GM18870 (cell line): ENCODE measurements around the gene RPP38.
A peak's percentile ranks its signal among the peaks of the same experiment; 100 is the strongest.

Experiments used
- ATAC-seq: cut with Tn5 transposase; IDR thresholded peaks from one replicate; pipeline ENCODE4 v1.9.1; 2021; ENCODE audit warnings: moderate library complexity; ENCODE audit not compliant: unreplicated experiment

The RPP38 gene

GRCh38 chr10:15106352-15107013 is 9.3 kb downstream of the RPP38 start:
- peak; percentile 52 for ATAC-seq

DNA sequence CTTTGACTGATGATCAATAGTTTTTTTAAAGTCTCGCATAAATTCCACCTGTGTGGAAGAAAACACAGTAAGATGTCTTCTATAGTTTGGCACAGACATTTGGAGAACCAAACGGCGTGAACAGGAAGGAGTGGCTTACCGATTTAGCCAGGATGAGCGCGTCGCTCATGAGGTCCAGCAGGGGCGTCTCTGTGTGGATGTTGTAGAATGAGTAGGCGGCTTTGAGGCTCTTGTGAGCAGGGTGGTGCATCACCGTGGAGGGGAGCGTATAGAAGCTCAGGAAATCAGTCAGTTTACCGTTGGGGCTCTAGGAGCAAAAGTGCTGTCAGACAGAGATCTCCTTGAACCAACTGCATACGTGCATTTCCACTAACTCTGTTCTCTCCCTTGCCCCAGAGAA is 15.5 kb downstream of the RPP38 start:
- ATAC-seq: no peak

- no peak for ATAC-seq
Measured at GRCh38 chr10:15113766-15114165, 16.6 kb downstream of the RPP38 start.

- ATAC-seq: no peak
Measured at GRCh38 chr10:15116225-15116624, 19.1 kb downstream of the RPP38 start.

DNA sequence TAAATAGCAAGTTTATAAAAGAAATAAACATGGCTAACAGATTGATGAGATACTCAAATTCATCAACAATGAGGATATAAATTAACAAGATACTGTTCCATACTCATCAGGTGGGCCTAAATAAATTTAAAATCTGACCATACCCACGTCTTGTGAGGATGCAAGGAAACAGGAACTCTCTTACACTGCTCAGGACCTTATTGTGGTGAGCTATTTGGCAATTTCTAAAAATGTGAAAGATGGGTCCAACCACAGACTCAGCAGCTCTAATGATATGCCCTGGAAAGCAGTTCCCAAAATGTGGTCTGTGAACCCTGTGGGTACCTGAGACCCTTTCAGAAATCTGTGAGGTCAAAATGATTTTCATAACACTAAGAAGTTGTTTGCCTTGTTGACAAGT is 21.5 kb downstream of the RPP38 start:
- no peak for ATAC-seq

DNA sequence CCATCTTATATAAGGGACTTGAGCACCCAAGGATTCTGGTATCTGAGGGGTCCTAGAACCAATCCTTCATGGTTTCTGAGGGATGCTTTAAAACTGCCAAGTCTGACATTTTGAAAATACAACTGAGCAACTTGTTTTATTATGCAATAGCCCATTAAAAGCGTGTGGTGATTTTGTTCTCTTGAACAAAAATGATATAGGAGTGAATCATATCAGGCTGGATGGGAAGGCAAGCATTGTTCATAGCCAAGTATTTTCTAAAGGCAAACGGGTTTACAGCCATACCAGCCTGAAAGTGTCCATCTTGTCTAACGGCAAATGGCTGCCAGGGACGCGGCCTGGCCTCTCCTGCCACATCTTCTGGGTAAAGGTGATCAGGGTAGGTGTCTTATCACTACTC is 23.4 kb downstream of the RPP38 start:
- ATAC-seq: no peak

- ATAC-seq: no peak
Measured at GRCh38 chr10:15121707-15122106, 24.6 kb downstream of the RPP38 start.

- ATAC-seq: peak; percentile 91
Measured at GRCh38 chr10:15122477-15123030, 25.4 kb downstream of the RPP38 start.

DNA sequence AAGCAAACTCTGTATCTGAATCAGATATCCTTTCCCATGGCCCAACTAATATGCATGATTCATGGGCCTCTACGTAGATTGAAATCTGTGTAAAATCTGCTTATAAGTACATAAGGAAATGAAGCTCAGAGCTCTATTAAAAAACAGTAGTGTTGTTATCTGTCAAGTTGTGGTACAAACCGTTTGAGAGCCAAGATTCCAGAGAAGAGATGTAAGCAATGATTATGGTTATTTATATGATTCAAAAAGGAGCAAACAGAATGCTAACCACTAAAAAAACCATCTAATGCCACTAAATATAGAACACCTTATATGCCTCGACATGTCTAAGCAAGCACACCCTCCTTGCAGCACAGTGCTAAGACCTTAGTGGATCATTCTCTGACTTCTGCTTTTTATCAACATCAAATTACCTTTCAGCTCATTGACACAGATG is 26.6 kb downstream of the RPP38 start:
- no peak for ATAC-seq

DNA sequence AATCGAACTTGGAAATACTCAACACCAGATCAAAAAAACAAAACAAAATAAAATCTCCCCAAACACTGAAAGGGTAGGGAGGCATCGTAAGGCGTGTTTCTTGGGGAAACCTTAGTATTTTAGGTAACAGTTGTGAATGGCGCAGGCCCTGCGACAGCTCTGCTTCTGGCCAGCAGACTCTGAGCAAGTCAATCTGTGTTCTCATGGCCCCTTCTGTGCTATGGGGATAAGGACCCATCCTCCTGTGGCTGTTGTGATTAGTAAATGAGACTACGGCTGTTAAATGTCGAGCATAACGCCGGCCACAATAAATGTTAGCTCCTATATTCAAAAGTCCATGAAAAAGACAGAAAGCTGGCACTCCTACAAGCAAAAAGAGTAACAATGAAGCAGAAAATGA is 27.0 kb downstream of the RPP38 start:
- ATAC-seq: no peak

DNA sequence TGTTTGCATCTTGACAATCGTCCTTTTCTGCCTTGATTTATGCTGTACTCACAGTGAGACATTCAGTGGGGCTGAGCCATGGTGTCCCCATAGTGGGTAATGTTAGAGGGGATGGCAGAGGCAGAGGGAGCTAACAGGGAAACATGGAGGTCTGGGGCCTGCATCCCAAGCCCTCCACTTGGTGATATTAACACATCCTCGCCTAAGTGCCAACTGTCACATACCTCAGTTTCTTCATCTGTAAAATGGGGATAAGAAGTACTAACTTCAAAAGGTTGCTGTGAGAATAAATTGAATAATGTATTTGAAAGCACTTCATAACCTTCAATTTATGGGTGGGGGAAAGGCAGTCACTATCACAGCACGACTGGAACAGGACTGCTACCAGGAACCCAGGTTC is 27.8 kb downstream of the RPP38 start:
- ATAC-seq: no peak

- no peak for ATAC-seq
Measured at GRCh38 chr10:15131330-15131729, 34.2 kb downstream of the RPP38 start.

DNA sequence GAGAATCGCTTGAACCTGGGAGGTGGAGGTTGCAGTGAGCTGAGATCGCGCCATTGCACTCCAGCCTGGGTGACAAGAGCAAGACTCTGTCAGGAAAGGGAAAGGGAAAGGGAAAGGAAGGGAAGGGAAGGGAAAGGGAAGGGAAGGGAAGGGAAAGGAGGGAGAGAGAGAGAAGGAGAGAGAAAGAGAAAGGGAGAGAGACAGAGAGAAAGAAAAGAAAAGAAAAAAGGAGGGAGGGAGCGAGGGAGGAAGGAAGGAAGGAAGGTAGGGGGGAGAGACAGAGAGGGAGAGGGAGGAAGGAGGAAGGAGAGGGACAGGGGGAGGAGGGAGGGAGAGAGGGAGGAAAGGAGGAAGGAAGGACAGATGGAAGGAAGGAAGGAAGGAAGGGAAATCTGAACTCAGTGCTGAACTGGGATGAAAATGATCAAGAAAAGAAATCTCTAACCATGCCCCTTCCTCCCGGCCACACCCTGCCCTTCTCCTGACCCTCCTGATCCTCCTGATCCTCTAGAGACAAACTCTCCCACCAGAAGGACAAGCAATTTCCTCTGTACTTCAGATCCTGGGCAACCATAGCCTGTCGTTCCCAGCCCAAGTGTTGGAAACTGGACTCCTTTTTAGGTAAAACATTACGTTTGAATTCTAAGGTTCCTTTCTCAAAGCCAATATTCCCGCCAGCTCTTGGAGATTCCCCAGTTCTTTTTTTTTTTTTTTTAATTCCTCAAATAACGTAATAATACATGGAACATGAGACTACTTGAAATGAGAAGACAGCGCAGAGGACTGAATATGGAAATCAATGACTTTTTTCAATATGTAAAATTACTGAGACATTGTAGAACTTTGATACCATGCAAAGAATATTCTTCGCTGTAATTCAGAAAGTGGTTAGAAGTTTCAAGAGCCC is 39.2 kb downstream of the RPP38 start:
- no peak for ATAC-seq

GRCh38 chr10:15137036-15137359 is 39.8 kb downstream of the RPP38 start:
- no peak for ATAC-seq

- no peak for ATAC-seq
Measured at GRCh38 chr10:15137636-15138035, 40.5 kb downstream of the RPP38 start.

- no peak for ATAC-seq
Measured at GRCh38 chr10:15140698-15141097, 43.5 kb downstream of the RPP38 start.

DNA sequence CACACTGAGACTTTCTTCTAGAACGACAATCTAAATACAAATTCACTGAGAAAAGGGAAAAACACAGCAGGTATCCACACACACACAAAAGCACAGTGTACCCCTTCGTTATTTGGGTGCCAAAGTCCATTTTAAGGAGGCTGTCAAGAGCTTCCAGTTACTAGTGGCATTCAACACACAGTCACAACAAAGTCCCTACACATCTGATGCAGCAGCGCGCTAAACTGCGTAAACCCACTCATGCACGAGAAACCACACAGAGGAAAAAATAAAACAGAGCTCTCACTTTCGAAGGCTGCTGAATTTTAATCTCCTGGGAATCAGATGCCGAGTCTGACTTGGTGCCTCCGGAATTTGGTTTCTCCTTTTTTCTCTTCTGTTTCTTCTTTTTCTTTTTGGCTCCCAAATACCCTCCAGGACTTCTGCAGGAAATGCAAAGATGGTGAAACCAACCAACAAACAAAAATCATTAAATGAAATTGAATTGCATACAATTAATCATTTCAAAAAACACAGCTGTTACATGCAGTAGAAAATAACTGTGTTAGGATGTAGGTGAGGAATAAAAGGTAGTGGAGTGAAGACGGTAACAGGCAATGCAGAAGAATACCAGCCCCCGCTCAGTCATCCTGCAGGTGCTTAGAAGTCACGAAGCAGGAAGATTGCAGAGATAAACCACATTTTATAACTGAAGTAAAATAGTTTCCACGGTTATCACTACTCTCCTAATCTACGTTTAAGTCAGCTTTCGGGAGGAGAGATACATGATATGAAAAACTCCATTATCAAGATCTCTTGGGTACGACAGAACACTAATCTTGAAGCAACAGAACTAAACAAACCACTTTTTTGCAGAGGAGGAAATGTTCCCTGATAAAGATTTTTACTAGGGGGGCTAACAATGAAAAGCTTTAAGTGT is 44.2 kb downstream of the RPP38 start:
- peak; percentile 91 for ATAC-seq

GRCh38 chr10:15144788-15145187 is 47.6 kb downstream of the RPP38 start:
- no peak for ATAC-seq

DNA sequence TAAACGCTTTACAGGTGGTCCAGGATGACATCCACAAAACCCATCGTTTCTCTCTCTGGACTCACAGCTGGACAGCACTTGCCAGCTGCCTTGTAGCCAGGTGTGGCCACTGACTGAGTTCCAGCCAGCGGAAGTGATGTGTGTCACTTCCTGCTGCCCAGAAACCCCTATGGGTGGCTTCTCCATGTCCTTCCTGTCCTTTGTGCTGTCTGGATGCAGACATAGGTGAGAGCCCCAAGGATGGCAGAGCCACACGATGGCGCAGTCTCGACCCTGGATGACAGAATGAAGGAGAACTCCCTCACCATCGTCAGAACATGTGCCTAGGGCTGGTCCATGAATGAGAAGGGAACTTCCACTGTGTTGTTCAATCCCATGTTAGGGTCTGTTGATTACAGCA is 49.2 kb downstream of the RPP38 start:
- no peak for ATAC-seq

GRCh38 chr10:15147594-15148392 is 50.6 kb downstream of the RPP38 start:
- ATAC-seq: no peak
